HuH-7.5 (cell line): ENCODE data around the gene TCF19.

ENCODE experiments used
- DNase-seq: peaks from one replicate; pipeline ENCODE4 v3.0.0; 2011; ENCODE audit warnings: low spot score

TCF19 gene

GRCh38 chr6:31158140-31158862 is at the start of gene TCF19:
Gene TCF19 (plus strand): TSS chr6:31158589. CDS start chr6:31159470, 881 bp downstream.
- DNase-seq = peak; percentile 94

- no peak for DNase-seq
Observed at GRCh38 chr6:31110825-31111582, 47.4 kb upstream of the TCF19 start.

GRCh38 chr6:31111712-31112111 is 46.7 kb upstream of the TCF19 start:
- no peak for DNase-seq

GRCh38 chr6:31112478-31112877 is 45.9 kb upstream of the TCF19 start, which contains the start of gene C6orf15:
Gene C6orf15 (minus strand): TSS chr6:31112575. CDS start chr6:31112555, 20 bp downstream.
- no peak for DNase-seq

- DNase-seq = no peak
Observed at GRCh38 chr6:31113861-31114540, 44.4 kb upstream of the TCF19 start.

- DNase-seq = no peak
Observed at GRCh38 chr6:31114541-31114878, 43.9 kb upstream of the TCF19 start, which contains the start of gene PSORS1C1. Gene PSORS1C1 (plus strand): TSS chr6:31114800. CDS start chr6:31129633, 14,833 bp downstream.

- no peak for DNase-seq
Observed at GRCh38 chr6:31114970-31115849, 43.2 kb upstream of the TCF19 start.

- no peak for DNase-seq
Observed at GRCh38 chr6:31115941-31116560, 42.3 kb upstream of the TCF19 start.

- DNase-seq = no peak
Observed at GRCh38 chr6:31116661-31117385, 41.6 kb upstream of the TCF19 start.

GRCh38 chr6:31118178-31118577 is 40.2 kb upstream of the TCF19 start:
- no peak for DNase-seq

- no peak for DNase-seq
Observed at GRCh38 chr6:31120151-31120915, 38.1 kb upstream of the TCF19 start, which contains the start of gene CDSN. Gene CDSN (minus strand): TSS chr6:31120446. CDS start chr6:31120419, 27 bp downstream.

- no peak for DNase-seq
Observed at GRCh38 chr6:31121131-31121790, 37.1 kb upstream of the TCF19 start.

GRCh38 chr6:31122791-31123706 is 35.3 kb upstream of the TCF19 start:
- DNase-seq = no peak

GRCh38 chr6:31125162-31125561 is 33.2 kb upstream of the TCF19 start:
- no peak for DNase-seq

GRCh38 chr6:31125586-31126363 is 32.6 kb upstream of the TCF19 start:
- DNase-seq = no peak

GRCh38 chr6:31126396-31127175 is 31.8 kb upstream of the TCF19 start:
- no peak for DNase-seq
